Ishikawa (cell line): Measurements from ENCODE around the gene E2F2.
A peak's percentile ranks its signal among the peaks of the same experiment; 100 is the strongest.

Experiments used
- CEBPB ChIP-seq: IDR thresholded peaks from 2 replicates; pipeline ENCODE4 v1.6.1; 2012
- CREB1 ChIP-seq: IDR thresholded peaks from 2 replicates; pipeline ENCODE4 v1.6.1; 2012; ENCODE audit warnings: low read depth
- EGR1 ChIP-seq: IDR thresholded peaks from 2 replicates; pipeline ENCODE4 v1.6.1; 2012
- EP300 ChIP-seq: IDR thresholded peaks from 2 replicates; pipeline ENCODE4 v1.6.1; 2012; ENCODE audit warnings: borderline replicate concordance
- FOXM1 ChIP-seq: IDR thresholded peaks from 2 replicates; pipeline ENCODE4 v1.6.1; 2012; ENCODE audit warnings: low read depth, borderline replicate concordance
- NFIC ChIP-seq: IDR thresholded peaks from 2 replicates; pipeline ENCODE4 v1.6.1; 2012
- RAD21 ChIP-seq: IDR thresholded peaks from 2 replicates; pipeline ENCODE4 v1.6.1; 2012; ENCODE audit warnings: low read depth
- TAF1 ChIP-seq: IDR thresholded peaks from 2 replicates; pipeline ENCODE4 v1.6.1; 2012; ENCODE audit warnings: low read depth, mild to moderate bottlenecking
- TCF12 ChIP-seq: IDR thresholded peaks from 2 replicates; pipeline ENCODE4 v1.6.1; 2012; ENCODE audit warnings: low read depth
- TEAD4 ChIP-seq: IDR thresholded peaks from 2 replicates; pipeline ENCODE4 v1.6.1; 2012
- YY1 ChIP-seq: IDR thresholded peaks from 2 replicates; pipeline ENCODE4 v1.6.1; 2012; ENCODE audit warnings: low read depth
- ZBTB7A ChIP-seq: IDR thresholded peaks from 2 replicates; pipeline ENCODE4 v1.6.1; 2012; ENCODE audit warnings: low read depth
- TF ChIP-seq, protein P1 (sequence below): IDR thresholded peaks from 2 replicates; pipeline ENCODE4 v1.6.1; 2012
- TF ChIP-seq, protein P2 (sequence below): IDR thresholded peaks from 2 replicates; pipeline ENCODE4 v1.6.1; 2012
- TF ChIP-seq, protein P3 (sequence below): IDR thresholded peaks from 2 replicates; pipeline ENCODE4 v1.6.1; 2012; ENCODE audit warnings: low read depth, mild to moderate bottlenecking

Gene E2F2

DNA sequence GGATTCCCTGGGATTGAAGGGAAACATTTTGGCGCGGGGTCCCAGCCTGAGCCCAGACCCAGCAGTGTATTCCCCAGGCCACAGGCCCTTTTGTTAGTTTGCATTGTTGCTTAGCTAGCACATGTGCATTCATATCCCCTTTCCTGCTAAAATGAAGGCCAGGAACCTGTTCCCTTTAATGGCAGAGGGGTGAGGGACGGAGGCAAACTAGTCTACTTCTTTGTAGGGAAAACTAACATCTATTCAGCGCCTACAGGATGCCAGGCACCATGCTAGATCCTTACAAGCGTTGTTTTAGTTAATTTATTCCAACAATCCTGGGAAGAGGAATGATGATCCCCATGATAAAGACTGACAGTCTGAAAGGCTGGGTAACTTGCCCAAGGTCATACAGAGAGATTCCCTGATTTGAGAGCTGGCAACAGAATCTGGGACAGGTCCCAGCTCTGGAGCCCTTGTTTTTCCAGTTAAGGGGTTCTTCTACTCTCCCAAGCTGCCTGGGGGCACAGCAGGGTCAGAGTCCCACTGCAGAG, 595 bp upstream of the E2F2 start:
- TF ChIP-seq TEAD4 (no peak), CREB1 (no peak), EGR1 (no peak), YY1 (no peak), ZBTB7A (no peak), FOXM1 (no peak)
- TF ChIP-seq, protein P1, sequence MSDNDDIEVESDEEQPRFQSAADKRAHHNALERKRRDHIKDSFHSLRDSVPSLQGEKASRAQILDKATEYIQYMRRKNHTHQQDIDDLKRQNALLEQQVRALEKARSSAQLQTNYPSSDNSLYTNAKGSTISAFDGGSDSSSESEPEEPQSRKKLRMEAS: no peak
- TF ChIP-seq, protein P2, sequence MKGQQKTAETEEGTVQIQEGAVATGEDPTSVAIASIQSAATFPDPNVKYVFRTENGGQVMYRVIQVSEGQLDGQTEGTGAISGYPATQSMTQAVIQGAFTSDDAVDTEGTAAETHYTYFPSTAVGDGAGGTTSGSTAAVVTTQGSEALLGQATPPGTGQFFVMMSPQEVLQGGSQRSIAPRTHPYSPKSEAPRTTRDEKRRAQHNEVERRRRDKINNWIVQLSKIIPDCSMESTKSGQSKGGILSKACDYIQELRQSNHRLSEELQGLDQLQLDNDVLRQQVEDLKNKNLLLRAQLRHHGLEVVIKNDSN: no peak

DNA sequence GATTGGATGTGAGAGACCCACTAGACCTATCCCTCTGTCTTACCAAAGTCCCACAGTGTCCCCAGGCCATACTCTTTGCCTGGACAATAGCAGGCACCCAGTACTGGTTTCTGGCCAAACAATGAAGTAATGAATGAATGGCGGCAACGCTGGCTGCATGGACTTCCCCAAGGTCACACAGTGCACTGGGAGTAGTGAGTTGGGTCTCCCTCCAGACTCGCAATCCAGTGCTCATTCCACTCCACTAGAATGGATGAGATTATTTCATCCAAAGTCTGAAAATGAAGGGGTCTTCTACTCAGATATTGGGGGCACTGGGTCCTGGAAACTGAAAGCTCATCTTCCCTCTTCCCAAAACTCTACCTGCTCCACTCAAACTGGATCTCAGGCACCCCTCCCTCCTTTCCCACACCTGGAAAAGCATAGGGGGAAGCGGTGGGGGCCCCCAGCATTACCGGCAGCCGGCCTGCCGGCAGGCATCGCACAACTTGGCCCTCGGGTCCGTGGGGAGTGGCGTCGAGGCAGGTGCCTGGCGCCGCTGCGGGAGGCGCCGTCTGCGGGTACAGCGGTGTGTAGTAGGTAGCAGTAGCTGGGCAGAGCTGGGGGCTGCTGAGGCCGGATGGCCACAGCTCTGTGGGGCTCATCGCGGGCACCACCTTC, 816 bp downstream of the E2F2 start:
- TF ChIP-seq EP300: no peak
- TF ChIP-seq CEBPB: no peak
- TF ChIP-seq, protein P2: no peak
- TF ChIP-seq FOXM1: no peak
- TF ChIP-seq YY1: no peak
- no peak for TF ChIP-seq TEAD4
- no peak for TF ChIP-seq TCF12
- TF ChIP-seq RAD21: no peak
- no peak for TF ChIP-seq TAF1
- TF ChIP-seq, protein P3, sequence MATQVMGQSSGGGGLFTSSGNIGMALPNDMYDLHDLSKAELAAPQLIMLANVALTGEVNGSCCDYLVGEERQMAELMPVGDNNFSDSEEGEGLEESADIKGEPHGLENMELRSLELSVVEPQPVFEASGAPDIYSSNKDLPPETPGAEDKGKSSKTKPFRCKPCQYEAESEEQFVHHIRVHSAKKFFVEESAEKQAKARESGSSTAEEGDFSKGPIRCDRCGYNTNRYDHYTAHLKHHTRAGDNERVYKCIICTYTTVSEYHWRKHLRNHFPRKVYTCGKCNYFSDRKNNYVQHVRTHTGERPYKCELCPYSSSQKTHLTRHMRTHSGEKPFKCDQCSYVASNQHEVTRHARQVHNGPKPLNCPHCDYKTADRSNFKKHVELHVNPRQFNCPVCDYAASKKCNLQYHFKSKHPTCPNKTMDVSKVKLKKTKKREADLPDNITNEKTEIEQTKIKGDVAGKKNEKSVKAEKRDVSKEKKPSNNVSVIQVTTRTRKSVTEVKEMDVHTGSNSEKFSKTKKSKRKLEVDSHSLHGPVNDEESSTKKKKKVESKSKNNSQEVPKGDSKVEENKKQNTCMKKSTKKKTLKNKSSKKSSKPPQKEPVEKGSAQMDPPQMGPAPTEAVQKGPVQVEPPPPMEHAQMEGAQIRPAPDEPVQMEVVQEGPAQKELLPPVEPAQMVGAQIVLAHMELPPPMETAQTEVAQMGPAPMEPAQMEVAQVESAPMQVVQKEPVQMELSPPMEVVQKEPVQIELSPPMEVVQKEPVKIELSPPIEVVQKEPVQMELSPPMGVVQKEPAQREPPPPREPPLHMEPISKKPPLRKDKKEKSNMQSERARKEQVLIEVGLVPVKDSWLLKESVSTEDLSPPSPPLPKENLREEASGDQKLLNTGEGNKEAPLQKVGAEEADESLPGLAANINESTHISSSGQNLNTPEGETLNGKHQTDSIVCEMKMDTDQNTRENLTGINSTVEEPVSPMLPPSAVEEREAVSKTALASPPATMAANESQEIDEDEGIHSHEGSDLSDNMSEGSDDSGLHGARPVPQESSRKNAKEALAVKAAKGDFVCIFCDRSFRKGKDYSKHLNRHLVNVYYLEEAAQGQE: no peak
- TF ChIP-seq, protein P1: no peak

DNA sequence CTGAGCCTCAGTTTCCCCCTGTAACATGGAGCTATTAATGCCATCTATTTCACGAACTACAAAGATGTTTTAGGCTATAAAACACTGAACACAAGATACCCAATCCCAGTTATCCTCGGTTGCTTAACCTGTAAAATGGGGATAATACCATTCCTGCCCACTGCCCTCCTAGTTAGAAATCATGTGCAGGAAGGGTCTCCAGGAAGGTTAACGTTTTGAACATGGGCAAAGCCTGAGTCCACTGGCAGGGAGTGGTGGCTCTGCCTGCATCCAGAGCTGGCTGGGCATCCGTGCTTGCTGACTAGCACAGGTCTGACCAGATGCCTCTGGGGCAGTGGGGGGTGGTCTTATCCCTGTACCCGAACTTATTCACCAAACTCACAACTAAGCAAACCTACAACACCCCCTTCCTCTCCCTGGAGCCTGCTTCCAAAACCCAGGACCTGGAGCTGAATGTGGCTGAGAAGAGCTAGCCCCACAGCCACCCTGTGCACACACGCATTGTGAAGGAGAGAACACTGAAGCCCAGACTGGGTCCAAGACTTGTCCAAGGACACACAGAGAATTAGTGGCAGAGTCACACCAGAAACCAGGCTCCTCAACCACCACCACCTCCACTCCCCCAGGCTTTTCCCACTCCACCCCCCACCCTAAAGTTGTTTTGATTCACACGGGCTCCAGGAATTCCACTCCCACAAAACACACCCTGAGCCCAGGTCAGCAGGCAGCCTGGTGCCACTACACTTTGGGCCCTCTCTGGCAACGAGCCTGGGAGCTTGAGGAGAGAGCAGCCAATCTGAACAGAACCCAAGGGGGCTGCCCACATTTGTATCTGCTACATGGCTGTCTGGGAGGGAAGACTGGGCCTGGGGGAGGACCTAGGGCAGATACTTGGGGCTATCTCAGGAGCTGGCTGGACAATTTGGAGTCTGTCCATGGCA, 1.6 kb downstream of the E2F2 start:
- TF ChIP-seq, protein P1: no peak
- no peak for TF ChIP-seq ZBTB7A
- TF ChIP-seq TCF12: no peak
- no peak for TF ChIP-seq NFIC
- TF ChIP-seq, protein P3: no peak
- TF ChIP-seq CEBPB: no peak
- no peak for TF ChIP-seq YY1
- no peak for TF ChIP-seq FOXM1
- TF ChIP-seq EP300: no peak
- TF ChIP-seq RAD21: no peak
- no peak for TF ChIP-seq TAF1
- TF ChIP-seq TEAD4: no peak
- TF ChIP-seq, protein P2: no peak
- no peak for TF ChIP-seq EGR1

DNA sequence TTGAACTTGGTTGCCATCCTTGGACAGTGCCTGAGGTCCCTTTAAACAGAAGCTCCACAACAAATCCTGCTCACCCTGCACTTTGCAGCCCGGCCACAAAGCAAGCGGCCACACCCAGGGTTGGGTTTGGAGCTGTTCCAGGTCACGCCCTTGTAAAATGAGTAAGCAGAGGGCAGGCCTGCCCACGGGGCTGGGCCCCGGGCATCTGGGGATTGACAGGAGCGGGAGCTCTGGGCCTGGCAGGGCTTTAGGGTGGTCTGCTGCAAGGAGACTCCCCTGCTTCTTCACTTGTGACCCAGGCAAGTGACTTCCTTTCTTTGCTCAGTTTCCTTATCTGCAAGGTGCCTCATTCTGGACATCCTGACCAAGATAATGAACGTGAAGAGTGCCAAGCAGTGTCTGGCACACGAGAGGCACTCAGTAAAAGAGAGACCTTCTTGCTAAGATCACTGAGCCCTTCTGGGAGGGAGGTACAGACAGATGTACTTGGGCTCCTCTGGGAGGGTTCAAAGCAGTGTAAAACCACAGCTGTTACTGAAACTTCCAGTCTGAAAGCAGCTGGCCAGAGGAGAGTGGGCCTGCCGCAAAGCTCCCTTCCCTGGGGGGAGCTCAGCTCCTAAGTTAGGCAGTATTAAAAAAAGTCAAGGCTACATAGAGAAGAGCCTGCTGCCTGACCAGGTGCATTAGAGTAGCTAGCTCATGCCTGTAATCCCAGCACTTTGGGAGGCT, 2.6 kb downstream of the E2F2 start:
- TF ChIP-seq EP300 (0 out of 2 replicates have a peak, but pooled peaks have one; percentile 26), TCF12 (peak; percentile 25; the same call in 1 of the 2 replicates), EGR1 (no peak), NFIC (peak; percentile 88)
- TF ChIP-seq, protein P1: peak; percentile 58; the same call in 1 of the 2 replicates
